Body of pancreas (tissue), 4 donors: ENCODE data around the gene SLC39A10. TPM values are rescaled to one million over a fixed set of nuclear protein-coding genes. Genes with fewer than 3 reads are reported as not detected.
A peak's percentile ranks its signal among the peaks of the same experiment; 100 is the strongest.
"Not testable (repeated sequence)": the region's sequence is repeated elsewhere in the genome, so short reads cannot be mapped to it uniquely, and the experiment has no call there.

Source experiments
- ATAC-seq: fragments of 150-250 bp; one replicate; pipeline ENCODE4 v1.9.1; 2016
- DNase-seq, 4 donors: peaks; one replicate each; pipeline ENCODE4 v3.0.0-alpha.2; 2019
- H3K27ac ChIP-seq, 4 donors: fragments of 200-600 bp; sonication (generic); 1 replicate in 3 of 4; 2 replicates in 1 of 4; pipeline versions ENCODE4 v1.5.1 to v1.6.1; 2016 to 2019; ENCODE audit warnings: mild to moderate bottlenecking in 1 of 4, mixed read lengths in 1 of 4, moderate library complexity in 1 of 4
- H3K27me3 ChIP-seq, 2 donors: fragments of 200-600 bp; sonication (generic); one replicate each; pipeline ENCODE4 v1.6.0; 2016; ENCODE audit warnings: mild to moderate bottlenecking in 1 of 2
- H3K36me3 ChIP-seq, 2 donors: fragments of 200-600 bp; sonication (generic); replicated peaks in 1 of 2; 2 replicates each; pipeline ENCODE4 v1.5.1; 2016; ENCODE audit warnings: low read depth in 2 of 2; ENCODE audit not compliant: insufficient read depth in 1 of 2
- H3K4me1 ChIP-seq: fragments of 200-600 bp; sonication (generic); one replicate; pipeline ENCODE4 v1.6.0; 2016
- H3K4me3 ChIP-seq, 2 donors: fragments of 200-600 bp; sonication (generic); 1 replicate in 1 of 2; 2 replicates in 1 of 2; pipeline ENCODE4 v1.5.1; 2016 to 2019
- H3K9me3 ChIP-seq, 3 donors: fragments of 200-600 bp; sonication (generic); 1 replicate in 2 of 3; 2 replicates in 1 of 3; pipeline ENCODE4 v1.5.1; 2016
- POLR2A ChIP-seq, 3 donors: fragments of 450-650 bp; IDR thresholded peaks; one replicate each; pipeline ENCODE4 v1.6.1; 2016; ENCODE audit warnings: antibody characterized with exemption in 3 of 3, mild to moderate bottlenecking in 2 of 3
- WGBS, 2 donors: methylation state at CpG; one replicate each; pipeline ENCODE4 v1.1.5; 2017; 5-methylcytosine and 5-hydroxymethylcytosine counted together
- intact Hi-C: fragments of 100-400 bp; cut with DNase I; formaldehyde crosslinking; loops from one replicate; pipeline ENCODE4 v1.15.1; 2023
- total RNA-seq, 2 donors: library from RNA; depleted of rRNA; stranded (reverse); fragments of >200 nt; gene quantifications; one replicate each; pipeline ENCODE4 v1.1.0, GENCODE V29; 2016
- TF ChIP-seq, protein P1 (sequence below), 7 experiments: fragments of 450-650 bp in 4 of 7; fragments of 200-600 bp in 3 of 7; sonication (generic) in 3 of 7; IDR thresholded peaks; one replicate each; pipeline ENCODE4 v1.5.1; 2016 to 2019; ENCODE audit warnings: antibody characterized with exemption in 7 of 7

Gene SLC39A10
- total RNA-seq, 2 donors from 2014 or later, result 17.8 to 18.7 TPM

DNA sequence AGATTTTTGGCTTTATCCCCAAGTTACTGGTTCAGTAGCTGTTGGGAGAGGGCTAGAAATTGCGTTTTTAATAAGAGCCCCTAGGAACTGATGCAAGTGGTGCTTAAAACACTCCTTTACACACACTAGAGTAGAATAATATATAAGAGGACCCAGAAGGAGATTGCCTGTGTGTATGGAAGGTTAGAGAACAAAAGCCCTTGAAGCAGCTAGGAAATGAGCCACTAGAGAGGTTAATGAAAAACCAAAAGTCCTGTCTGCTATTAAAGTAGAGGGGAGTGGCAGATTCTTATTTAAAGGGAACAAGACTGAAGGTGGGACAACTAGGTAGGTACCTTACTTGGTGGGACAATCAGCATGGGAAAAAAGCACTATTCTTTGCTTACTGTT lies 14.4 kb upstream of the SLC39A10 start:
- no peaks in the 10 kb centered on the region for H3K9me3 ChIP-seq
- H3K27ac ChIP-seq, result peak overlapping the region in 1 of 4 donors; percentile 52
- no peaks in the 10 kb centered on the region for H3K36me3 ChIP-seq
- H3K4me3 ChIP-seq, result no peak overlapping the region
- intact Hi-C loops, result no loop called here
- ATAC-seq, result no peak
- no peak for TF ChIP-seq POLR2A (IDR thresholded peaks at IDR 0.05)
- TF ChIP-seq, protein P1, sequence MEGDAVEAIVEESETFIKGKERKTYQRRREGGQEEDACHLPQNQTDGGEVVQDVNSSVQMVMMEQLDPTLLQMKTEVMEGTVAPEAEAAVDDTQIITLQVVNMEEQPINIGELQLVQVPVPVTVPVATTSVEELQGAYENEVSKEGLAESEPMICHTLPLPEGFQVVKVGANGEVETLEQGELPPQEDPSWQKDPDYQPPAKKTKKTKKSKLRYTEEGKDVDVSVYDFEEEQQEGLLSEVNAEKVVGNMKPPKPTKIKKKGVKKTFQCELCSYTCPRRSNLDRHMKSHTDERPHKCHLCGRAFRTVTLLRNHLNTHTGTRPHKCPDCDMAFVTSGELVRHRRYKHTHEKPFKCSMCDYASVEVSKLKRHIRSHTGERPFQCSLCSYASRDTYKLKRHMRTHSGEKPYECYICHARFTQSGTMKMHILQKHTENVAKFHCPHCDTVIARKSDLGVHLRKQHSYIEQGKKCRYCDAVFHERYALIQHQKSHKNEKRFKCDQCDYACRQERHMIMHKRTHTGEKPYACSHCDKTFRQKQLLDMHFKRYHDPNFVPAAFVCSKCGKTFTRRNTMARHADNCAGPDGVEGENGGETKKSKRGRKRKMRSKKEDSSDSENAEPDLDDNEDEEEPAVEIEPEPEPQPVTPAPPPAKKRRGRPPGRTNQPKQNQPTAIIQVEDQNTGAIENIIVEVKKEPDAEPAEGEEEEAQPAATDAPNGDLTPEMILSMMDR (IDR thresholded peaks at IDR 0.05), result no peak
- no peaks in the 10 kb centered on the region for H3K27me3 ChIP-seq
- DNase-seq, result no peak
- WGBS, 2 donors, result 33 to 67% methylated on average over 1 of the region's 1 CpG
- peaks cover 5% of the 10 kb centered on the region for H3K4me1 ChIP-seq

DNA sequence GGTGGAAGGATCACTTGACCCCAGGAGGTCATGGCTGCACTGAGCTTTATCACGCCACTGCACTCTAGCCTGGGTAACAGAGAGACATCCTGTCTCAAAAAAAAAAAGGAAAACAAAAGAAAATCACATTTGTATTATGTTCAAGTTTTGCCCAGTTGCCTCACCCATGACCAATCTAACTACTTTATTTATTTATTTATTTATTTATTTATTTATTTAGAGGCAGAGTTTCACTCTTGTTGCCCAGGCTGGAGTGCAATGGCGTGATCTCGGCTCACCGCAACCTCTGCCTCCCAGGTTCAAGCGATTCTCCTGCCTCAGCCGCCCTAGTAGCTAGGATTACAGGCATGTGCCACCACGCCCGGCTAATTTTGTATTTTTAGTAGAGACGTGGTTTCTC lies 12.3 kb upstream of the SLC39A10 start:
- H3K27me3 ChIP-seq, H3K4me1 ChIP-seq, H3K27ac ChIP-seq, H3K4me3 ChIP-seq, H3K9me3 ChIP-seq, ATAC-seq, intact Hi-C loops, H3K36me3 ChIP-seq, DNase-seq: not testable (repeated sequence)
- WGBS, 2 donors, result 90 to 95% methylated on average over 9 of the region's 9 CpGs

DNA sequence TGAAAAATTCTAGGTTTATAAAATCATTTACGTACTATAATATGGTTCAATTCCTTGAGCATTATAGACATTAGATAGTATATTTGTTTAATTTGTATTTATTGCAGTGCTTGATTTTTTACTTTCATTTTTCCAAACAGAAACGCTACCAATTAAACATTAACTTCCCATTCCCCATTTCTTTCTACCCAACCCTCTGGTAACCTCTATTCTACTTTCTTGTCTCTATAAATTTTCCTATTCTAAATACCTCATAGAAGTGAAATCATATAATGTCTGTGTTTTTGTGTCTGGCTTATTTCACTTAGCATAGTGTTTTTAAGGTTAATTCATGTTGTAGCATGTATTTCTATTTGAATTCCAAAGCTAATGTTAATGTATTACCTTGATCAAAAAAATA lies 11.6 kb upstream of the SLC39A10 start:
- intact Hi-C loops, result no loop called here
- ATAC-seq, result no peak
- 33 to 40% methylated on average over 2 of the region's 2 CpGs for WGBS, 2 donors

DNA sequence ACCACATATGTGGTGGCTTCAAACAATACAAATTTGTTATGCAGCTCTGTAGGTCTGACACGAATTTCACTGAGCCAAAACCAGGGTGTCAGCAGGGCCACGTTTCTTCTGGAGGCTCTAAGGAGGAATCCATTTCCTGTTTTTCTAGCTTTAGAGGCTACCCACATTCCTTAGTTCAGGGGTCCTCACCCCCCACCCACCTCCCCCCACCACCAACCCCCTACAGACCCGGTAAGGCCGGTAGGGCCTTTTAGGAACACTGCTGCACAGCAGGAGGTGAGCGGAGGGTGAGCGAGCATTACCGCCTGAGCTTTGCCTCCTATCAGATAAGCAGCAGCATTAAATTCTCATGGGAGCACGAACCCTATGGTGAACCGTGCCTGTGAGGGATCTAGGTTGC lies 10.6 kb upstream of the SLC39A10 start:
- Histone ChIP-seq H3K4me3 (no peak overlapping the region), H3K9me3 (no peaks in the 10 kb centered on the region), H3K36me3 (no peaks in the 10 kb centered on the region), H3K27ac (no peak overlapping the region), H3K4me1 (peaks cover 5% of the 10 kb centered on the region), H3K27me3 (no peaks in the 10 kb centered on the region)
- TF ChIP-seq POLR2A (IDR thresholded peaks at IDR 0.05), result no peak
- TF ChIP-seq, protein P1 (IDR thresholded peaks at IDR 0.05), result no peak
- ATAC-seq, result no peak
- intact Hi-C loops, result no loop called here
- 66 to 78% methylated on average over 9 of the region's 9 CpGs for WGBS, 2 donors
- no peak for DNase-seq

More for the DNA sequence above, 11.6 kb upstream of the SLC39A10 start:
- DNase-seq, result no peak
- TF ChIP-seq, protein P1 (IDR thresholded peaks at IDR 0.05), result no peak
- no peak for TF ChIP-seq POLR2A (IDR thresholded peaks at IDR 0.05)
- Histone ChIP-seq H3K9me3 (no peaks in the 10 kb centered on the region), H3K27me3 (no peaks in the 10 kb centered on the region), H3K36me3 (no peaks in the 10 kb centered on the region), H3K4me3 (no peak overlapping the region), H3K4me1 (peaks cover 5% of the 10 kb centered on the region), H3K27ac (no peak overlapping the region)

DNA sequence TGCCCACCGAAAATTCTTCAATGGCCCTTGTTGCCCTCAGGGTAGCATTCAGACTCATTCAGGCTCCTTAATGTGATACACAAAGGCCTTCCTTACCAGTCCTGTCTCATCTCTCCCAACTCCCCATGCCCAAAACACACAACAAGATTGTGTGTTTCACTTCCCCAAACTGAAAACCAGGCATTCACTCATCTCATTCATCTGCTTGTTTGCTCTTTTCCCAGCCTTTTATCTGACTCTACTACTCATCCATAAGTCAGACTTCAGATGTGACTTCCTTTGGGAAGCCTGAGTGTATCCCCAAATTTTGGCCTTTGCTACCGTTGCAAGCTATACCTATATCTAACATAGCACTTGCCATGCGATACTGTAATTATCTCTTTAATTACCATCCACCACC lies 9.7 kb upstream of the SLC39A10 start:
- Histone ChIP-seq H3K9me3 (no peaks in the 10 kb centered on the region), H3K27me3 (no peaks in the 10 kb centered on the region), H3K36me3 (no peaks in the 10 kb centered on the region), H3K4me1 (peaks cover 5% of the 10 kb centered on the region), H3K4me3 (no peak overlapping the region), H3K27ac (no peak overlapping the region)
- ATAC-seq (no peak), DNase-seq (no peak)
- TF ChIP-seq, protein P1 (IDR thresholded peaks at IDR 0.05), result no peak
- no peak for TF ChIP-seq POLR2A (IDR thresholded peaks at IDR 0.05)
- intact Hi-C loops, result no loop called here
- 88 to 89% methylated on average over 3 of the region's 3 CpGs for WGBS, 2 donors

DNA sequence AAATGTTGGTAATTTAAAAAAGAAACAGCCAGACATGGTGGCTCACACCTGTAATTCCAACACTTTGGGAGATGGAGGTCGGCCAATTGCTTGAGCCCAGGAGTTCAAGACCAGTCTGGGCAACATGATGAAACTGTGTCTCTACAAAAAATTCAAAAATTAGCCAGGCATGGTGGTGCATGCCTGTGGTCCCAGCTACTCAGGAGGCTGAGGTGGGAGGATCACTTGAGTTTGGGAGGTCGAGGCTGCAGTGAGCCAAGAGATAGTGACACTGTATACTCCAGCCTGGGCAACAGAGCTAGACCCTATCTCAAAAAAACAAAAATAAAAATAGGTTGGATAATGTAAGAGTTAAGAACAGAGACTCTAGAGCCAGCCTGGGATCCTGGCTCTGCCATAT lies 8.7 kb upstream of the SLC39A10 start:
- H3K27me3 ChIP-seq, ATAC-seq, H3K4me3 ChIP-seq, DNase-seq, intact Hi-C loops, H3K36me3 ChIP-seq, H3K4me1 ChIP-seq, H3K9me3 ChIP-seq, H3K27ac ChIP-seq: not testable (repeated sequence)
- 88 to 92% methylated on average over 2 of the region's 2 CpGs for WGBS, 2 donors
